HCT116 (cell line): ENCODE data around the gene KCNC3.

ENCODE experiments used
- CEBPB ChIP-seq: IDR thresholded peaks from 2 replicates; pipeline ENCODE4 v1.6.1; 2012; ENCODE audit warnings: low read depth
- CTCF ChIP-seq, 3 experiments: fragments of 200-600 bp in 1 of 3; sonication (generic) in 1 of 3; IDR thresholded peaks in 2 of 3; conservative IDR thresholded peaks in 1 of 3; 2 replicates each; pipeline ENCODE4 v1.5.1; 2012 to 2017; ENCODE audit warnings: low read depth in 2 of 3, low read length in 2 of 3, antibody characterized with exemption in 1 of 3, borderline replicate concordance in 1 of 3, control low read depth in 1 of 3, mild to moderate bottlenecking in 1 of 3, mixed read lengths in 1 of 3, mixed run types in 1 of 3, moderate library complexity in 1 of 3; ENCODE audit not compliant: insufficient read depth in 1 of 3
- POLR2A ChIP-seq: IDR thresholded peaks from 2 replicates; pipeline ENCODE4 v1.7.0; 2011; ENCODE audit warnings: borderline replicate concordance; ENCODE audit not compliant: insufficient read depth, insufficient read length; ENCODE audit errors: extremely low read depth
- REST ChIP-seq: IDR thresholded peaks from 2 replicates; pipeline ENCODE4 v1.6.1; 2012; ENCODE audit warnings: low read depth
- SP1 ChIP-seq: IDR thresholded peaks from 2 replicates; pipeline ENCODE4 v1.6.1; 2012; ENCODE audit warnings: low read depth
- SRF ChIP-seq: IDR thresholded peaks from 2 replicates; pipeline ENCODE4 v1.6.1; 2012; ENCODE audit warnings: low read depth

GRCh38 chr19:50314724-50315708 lies 14.2 kb downstream of the KCNC3 start:
- TF ChIP-seq SP1 (no peak), CTCF (IDR thresholded peaks at IDR 0.05 in 2 of 3, conservative IDR thresholded peaks at IDR 0.05 in 1 of 3; ENCODE audit: borderline replicate concordance in 1 of 3, insufficient read depth in 1 of 3, low read depth in 2 of 3, low read length in 2 of 3) (no peak), POLR2A (no peak), CEBPB (no peak), SRF (no peak), REST (no peak)
